Pancreas (tissue), 10 donors: ENCODE measurements around the gene ITGB5. TPM values are rescaled to one million over a fixed set of nuclear protein-coding genes. Genes with fewer than 3 reads are reported as not detected.

Experiments
- ATAC-seq, 4 donors: fragments of 200-7000 bp; cut with Tn5 transposase; one replicate each; pipeline versions ENCODE4 v1.8.0 to v1.9.1; 2020; ENCODE audit warnings: mild to moderate bottlenecking in 4 of 4, moderate library complexity in 4 of 4
- DNase-seq, 6 donors: peaks; one replicate each; pipeline ENCODE4 v3.0.0-alpha.2; 2020
- FAIRE-seq: peaks from 2 replicates; lab custom pipeline; 2012; peaks lifted over from hg19 to GRCh38; lab: Jason Lieb, UNC
- H3K27ac ChIP-seq, 4 donors: fragments of 200-600 bp; sonication (generic); 1 replicate in 3 of 4; 2 replicates in 1 of 4; pipeline versions ENCODE4 v1.5.0 to v1.8.0; 2020
- H3K27me3 ChIP-seq, 4 donors: fragments of 200-600 bp; one replicate each; pipeline ENCODE4 v1.8.0; 2021
- H3K36me3 ChIP-seq, 3 donors: fragments of 200-600 bp; sonication (generic) in 1 of 3; one replicate each; pipeline versions ENCODE4 v1.5.0 to v1.8.0; 2020 to 2021
- H3K4me1 ChIP-seq, 3 donors: fragments of 200-600 bp; one replicate each; pipeline ENCODE4 v1.8.0; 2021
- H3K4me3 ChIP-seq, 4 donors: fragments of 200-600 bp; sonication (generic) in 2 of 4; one replicate each; pipeline versions ENCODE4 v1.5.0 to v1.8.0; 2020 to 2021
- H3K9me3 ChIP-seq, 4 donors: fragments of 200-600 bp; one replicate each; pipeline ENCODE4 v1.8.0; 2021
- CTCF ChIP-seq, 4 donors: fragments of 200-600 bp; sonication (generic) in 3 of 4; IDR thresholded peaks; one replicate each; pipeline versions ENCODE4 v1.5.0 to v1.8.0; 2021; ENCODE audit warnings: antibody characterized with exemption in 4 of 4
- WGBS, 2 donors: extraction: QIAGEN DNeasy Blood & Tissue Kit; methylation state at CpG; one replicate each; pipeline ENCODE4 v1.1.7; 2013; 5-methylcytosine and 5-hydroxymethylcytosine counted together
- intact Hi-C, 3 donors: fragments of 100-400 bp; cut with DNase I; formaldehyde crosslinking; loops; one replicate each; pipeline versions ENCODE4 v1.11.1 to v1.14.2; 2022
- polyA plus RNA-seq, 2 donors: library from polyadenylated mRNA; stranded (reverse); fragments of 200-250 nt; gene quantifications; one replicate each; pipeline ENCODE4 v1.2.3, GENCODE V29; 2013
- total RNA-seq, 6 donors: library from RNA; stranded (reverse); fragmentation: NEBNext Ultra II Directional in 4 of 6; extraction: Animal tissue kit (Norgen Biotek cat#: 25700) in 4 of 6; gene quantifications; one replicate each; pipeline versions ENCODE4 v1.2.1 to v1.2.4, GENCODE V29; 2021 to 2023
- donor health status: healthy with polysubstance abuse.
- donor health status: DM: no; HTN: no; CAD: no; lungs with moderate emphysema.
- donor health status: DM: no; HTN: no; CAD: no.
- donor health status: control.
- donor health status: control.
- donor health status: Bipolar disorder and iron deficiency.
- donor health status: DM: yes; HTN: yes; CAD: no.
- donor health status: DM: no; HTN: no; CAD: no.
- donor health status: DM: no; HTN: no; CAD: no.
- donor health status: DM: yes; HTN: yes; CAD: no.

Gene ITGB5
- total and polyA plus RNA-seq, 8 donors = 9.5 to 69.9 (median 24.5) TPM

GRCh38 chr3:124879337-124879680 is 7.9 kb downstream of the ITGB5 start:
- peaks cover 0 to 18% (median 0%) of the 10 kb centered on the region in 3 donors for H3K4me1 ChIP-seq
- no peaks in the 10 kb centered on the region for H3K27me3 ChIP-seq
- FAIRE-seq (no peak), DNase-seq (no peak), ATAC-seq (no peak)
- TF ChIP-seq CTCF (IDR thresholded peaks at IDR 0.05) = no peak
- no peaks in the 10 kb centered on the region for H3K36me3 ChIP-seq
- H3K4me3 ChIP-seq = no peak overlapping the region
- no peaks in the 10 kb centered on the region for H3K9me3 ChIP-seq
- intact Hi-C loops = no loop called here
- peak overlapping the region in 3 of 4 donors; percentile 34 to 71 (median 60) for H3K27ac ChIP-seq

GRCh38 chr3:124878561-124879336 is 8.4 kb downstream of the ITGB5 start:
- WGBS, 2 donors = 40 to 61% methylated on average over 6 of the region's 6 CpGs
- ATAC-seq (peak; percentile 84 to 91 (median 90)), DNase-seq (peak in 1 of 6 donors; percentile 44), FAIRE-seq (no peak)
- no peaks in the 10 kb centered on the region for H3K36me3 ChIP-seq
- H3K4me1 ChIP-seq = peaks cover 0 to 18% (median 0%) of the 10 kb centered on the region in 3 donors
- intact Hi-C loops = no loop called here
- no peak for TF ChIP-seq CTCF (IDR thresholded peaks at IDR 0.05)
- H3K9me3 ChIP-seq = no peaks in the 10 kb centered on the region
- H3K27ac ChIP-seq = peak overlapping the region in 3 of 4 donors; percentile 34 to 71 (median 60)
- no peak overlapping the region for H3K4me3 ChIP-seq
- H3K27me3 ChIP-seq = no peaks in the 10 kb centered on the region

GRCh38 chr3:124877674-124878073 is 9.5 kb downstream of the ITGB5 start:
- ATAC-seq = no peak
- intact Hi-C loops = no loop called here
- H3K36me3 ChIP-seq = no peaks in the 10 kb centered on the region
- no peak for TF ChIP-seq CTCF (IDR thresholded peaks at IDR 0.05)
- H3K9me3 ChIP-seq = no peaks in the 10 kb centered on the region
- H3K27ac ChIP-seq = peak overlapping the region in 2 of 4 donors; percentile 60 to 71
- no peak for FAIRE-seq
- H3K27me3 ChIP-seq = no peaks in the 10 kb centered on the region
- WGBS, 2 donors = 88 to 98% methylated on average over 3 of the region's 3 CpGs
- H3K4me1 ChIP-seq = peaks cover 0 to 18% (median 0%) of the 10 kb centered on the region in 3 donors
- no peak overlapping the region for H3K4me3 ChIP-seq
- no peak for DNase-seq

- Histone ChIP-seq H3K4me3 (no peak overlapping the region), H3K36me3 (no peaks in the 10 kb centered on the region), H3K9me3 (no peaks in the 10 kb centered on the region), H3K27ac (peak overlapping the region in 1 of 4 donors; percentile 20), H3K4me1 (peaks cover 0 to 18% (median 0%) of the 10 kb centered on the region in 3 donors), H3K27me3 (no peaks in the 10 kb centered on the region)
- DNase-seq (no peak), ATAC-seq (peak in 2 of 4 donors; percentile 11 to 51), FAIRE-seq (no peak)
- 75 to 79% methylated on average over 3 of the region's 3 CpGs for WGBS, 2 donors
- no peak for TF ChIP-seq CTCF (IDR thresholded peaks at IDR 0.05)
- intact Hi-C loops = no loop called here
These were observed 10.7 kb downstream of the ITGB5 start for GRCh38 chr3:124876401-124876878.

GRCh38 chr3:124873226-124873625 is 13.9 kb downstream of the ITGB5 start:
- intact Hi-C loops = no loop called here
- H3K27me3 ChIP-seq = no peaks in the 10 kb centered on the region
- no peaks in the 10 kb centered on the region for H3K36me3 ChIP-seq
- ATAC-seq (no peak), DNase-seq (no peak), FAIRE-seq (no peak)
- H3K4me3 ChIP-seq = no peak overlapping the region
- no peak overlapping the region for H3K27ac ChIP-seq
- no peak for TF ChIP-seq CTCF (IDR thresholded peaks at IDR 0.05)
- 86 to 92% methylated on average over 1 of the region's 1 CpG for WGBS, 2 donors
- H3K9me3 ChIP-seq = no peaks in the 10 kb centered on the region
- H3K4me1 ChIP-seq = peaks cover 0 to 5% (median 0%) of the 10 kb centered on the region in 3 donors
